PC-3 (cell line): Measurements from ENCODE around the gene CES4A. TPM values are rescaled to one million over a fixed set of nuclear protein-coding genes. Genes with fewer than 3 reads are reported as not detected.

Experiments
- ATAC-seq: fragments of 200-7000 bp; cut with Tn5 transposase; 2 replicates; pipeline ENCODE4 v1.9.1; 2020; ENCODE audit warnings: mild to moderate bottlenecking, moderate library complexity
- BruUV-seq: library from RNA; stranded (reverse); fragments of 400-500 nt; replicated peaks from 2 replicates; lab custom pipeline; 2021; lab: Mats Ljungman, UMichigan
- CTCF ChIA-PET: fragments of 300-600 bp; sonication (Branson Sonifier 250); formaldehyde crosslinking; loops from one replicate; lab custom pipeline; 2022; ENCODE audit warnings: antibody characterized with exemption; lab: Charles Lee
- POLR2A ChIA-PET: fragments of 300-600 bp; sonication (Branson Sonifier 250); formaldehyde crosslinking; loops from one replicate; lab custom pipeline; 2022; ENCODE audit warnings: antibody characterized with exemption; ENCODE audit not compliant: unreplicated experiment; lab: Charles Lee
- DNase-seq: peaks from one replicate; pipeline ENCODE4 v3.0.0-alpha.2; 2015
- H2AFZ ChIP-seq: fragments of 300-600 bp; sonication (generic); 2 replicates; pipeline ENCODE4 v1.6.0; 2016; ENCODE audit warnings: antibody characterized with exemption, low read length
- H3F3A ChIP-seq: fragments of 300-600 bp; sonication (generic); one replicate; pipeline ENCODE4 v1.6.0; 2017; ENCODE audit warnings: antibody characterized with exemption, low read length, control low read depth, mild to moderate bottlenecking; ENCODE audit not compliant: unreplicated experiment
- H3K27ac ChIP-seq: fragments of 300-600 bp; sonication (generic); 2 replicates; pipeline ENCODE4 v1.5.1; 2016; ENCODE audit warnings: mild to moderate bottlenecking, low read length
- H3K27me3 ChIP-seq: fragments of 300-600 bp; sonication (generic); 2 replicates; pipeline ENCODE4 v1.6.1; 2016; ENCODE audit warnings: low read length, mixed read lengths
- H3K36me3 ChIP-seq: fragments of 300-600 bp; sonication (generic); 2 replicates; pipeline ENCODE4 v1.6.1; 2016; ENCODE audit warnings: low read depth, mixed run types, low read length, mixed read lengths
- H3K4me1 ChIP-seq: fragments of 300-600 bp; sonication (generic); 2 replicates; pipeline ENCODE4 v1.5.1; 2016; ENCODE audit warnings: low read length; ENCODE audit not compliant: insufficient read depth
- H3K4me2 ChIP-seq: fragments of 300-600 bp; sonication (generic); 2 replicates; pipeline ENCODE4 v1.6.0; 2016; ENCODE audit warnings: low read length
- H3K4me3 ChIP-seq: fragments of 300-600 bp; sonication (generic); 2 replicates; pipeline ENCODE4 v1.5.1; 2016; ENCODE audit warnings: mild to moderate bottlenecking, low read length, mixed read lengths
- H3K79me2 ChIP-seq: fragments of 300-600 bp; sonication (generic); 2 replicates; pipeline ENCODE4 v1.6.1; 2017; ENCODE audit warnings: low read length, mixed read lengths
- H3K9ac ChIP-seq: fragments of 300-600 bp; sonication (generic); 2 replicates; pipeline ENCODE4 v1.6.0; 2016; ENCODE audit warnings: mild to moderate bottlenecking, low read length
- H3K9me2 ChIP-seq: fragments of 300-600 bp; sonication (generic); replicated peaks from 2 replicates; pipeline ENCODE4 v1.6.1; 2016; ENCODE audit warnings: mixed run types, low read length, mixed read lengths
- H3K9me3 ChIP-seq: fragments of 300-600 bp; sonication (generic); 2 replicates; pipeline ENCODE4 v1.6.1; 2016; ENCODE audit warnings: low read length, mixed read lengths
- H4K20me1 ChIP-seq: fragments of 300-600 bp; sonication (generic); 2 replicates; pipeline ENCODE4 v1.6.1; 2016; ENCODE audit warnings: low read length, mixed read lengths
- CTCF ChIP-seq: fragments of 300-600 bp; sonication (generic); conservative IDR thresholded peaks from 2 replicates; pipeline ENCODE4 v1.5.1; 2017; ENCODE audit warnings: antibody characterized with exemption, low read depth, mild to moderate bottlenecking, low read length
- EZH2 ChIP-seq: fragments of 300-600 bp; sonication (generic); IDR thresholded peaks from one replicate; pipeline ENCODE4 v1.6.1; 2017; ENCODE audit warnings: antibody characterized with exemption, mild to moderate bottlenecking, low read length; ENCODE audit not compliant: unreplicated experiment
- EZH2phosphoT487 ChIP-seq: fragments of 300-600 bp; sonication (generic); IDR thresholded peaks from 2 replicates; pipeline ENCODE4 v1.6.1; 2018; ENCODE audit warnings: mild to moderate bottlenecking, antibody characterized with exemption, low read length, borderline replicate concordance
- intact Hi-C: fragments of 100-400 bp; cut with micrococcal nuclease; formaldehyde crosslinking; loops from 2 replicates; pipeline ENCODE4 v1.9.0; 2023
- total RNA-seq: library from RNA; depleted of rRNA; stranded (reverse); fragments of >200 nt; gene quantifications from 2 replicates; pipeline ENCODE4 v1.2.3, GENCODE V29; 2014

The CES4A gene
- total RNA-seq, 1 experiment from 2014 or later, result 2.6 TPM

GRCh38 chr16:67034487-67034886 is 46.1 kb downstream of the CES4A start:
- ChIA-PET POLR2A (no interaction called here), CTCF (no interaction called here)
- TF ChIP-seq CTCF (no peak), EZH2 (no peak), EZH2phosphoT487 (no peak)
- ATAC-seq, result no peak
- intact Hi-C loops, result no loop called here
- no TSS peak for BruUV-seq
- Histone ChIP-seq H3F3A (no peaks in the 10 kb centered on the region), H3K27ac (no peak overlapping the region), H2AFZ (no peak overlapping the region), H3K4me3 (no peak overlapping the region), H3K36me3 (peaks cover 12% of the 10 kb centered on the region), H3K4me1 (peaks cover 4% of the 10 kb centered on the region; the same call in 1 of the 2 replicates), H3K27me3 (no peaks in the 10 kb centered on the region), H3K9ac (no peak overlapping the region), H3K4me2 (no peak overlapping the region), H3K79me2 (peaks cover 98% of the 10 kb centered on the region), H3K9me2 (no peaks in the 10 kb centered on the region), H3K9me3 (no peaks in the 10 kb centered on the region), H4K20me1 (peaks cover 4% of the 10 kb centered on the region; the same call in 1 of the 2 replicates)
- no peak for DNase-seq

GRCh38 chr16:67035364-67035763 is 47.0 kb downstream of the CES4A start:
- H3F3A ChIP-seq, result no peaks in the 10 kb centered on the region
- peaks cover 98% of the 10 kb centered on the region for H3K79me2 ChIP-seq
- H3K4me2 ChIP-seq, result no peak overlapping the region
- no peaks in the 10 kb centered on the region for H3K9me2 ChIP-seq
- H3K27me3 ChIP-seq, result no peaks in the 10 kb centered on the region
- no peak overlapping the region for H3K4me3 ChIP-seq
- no peak overlapping the region for H3K27ac ChIP-seq
- intact Hi-C loops, result no loop called here
- H3K9me3 ChIP-seq, result no peaks in the 10 kb centered on the region
- no TSS peak for BruUV-seq
- TF ChIP-seq CTCF, result no peak
- TF ChIP-seq EZH2, result no peak
- no peak for TF ChIP-seq EZH2phosphoT487
- H3K36me3 ChIP-seq, result peaks cover 12% of the 10 kb centered on the region
- peaks cover 4% of the 10 kb centered on the region; the same call in 1 of the 2 replicates for H4K20me1 ChIP-seq
- peaks cover 4% of the 10 kb centered on the region; the same call in 1 of the 2 replicates for H3K4me1 ChIP-seq
- ATAC-seq (no peak), DNase-seq (no peak)
- H3K9ac ChIP-seq, result no peak overlapping the region
- H2AFZ ChIP-seq, result no peak overlapping the region
- ChIA-PET POLR2A (no interaction called here), CTCF (interaction anchor here (0.6 kb wide), 1 partner anchor 533 kb away, joined by 3 read pairs; no protein-coding TSS in a partner anchor)

- H3K79me2 ChIP-seq, result peaks cover 98% of the 10 kb centered on the region
- DNase-seq (no peak), ATAC-seq (no peak)
- no peak for TF ChIP-seq CTCF
- no peak for TF ChIP-seq EZH2phosphoT487
- no peak for TF ChIP-seq EZH2
- no peaks in the 10 kb centered on the region for H4K20me1 ChIP-seq
- H3K27ac ChIP-seq, result no peak overlapping the region
- H3K9me2 ChIP-seq, result no peaks in the 10 kb centered on the region
- CTCF ChIA-PET, result no interaction called here
- no TSS peak for BruUV-seq
- no peaks in the 10 kb centered on the region for H3F3A ChIP-seq
- no peak overlapping the region for H3K4me3 ChIP-seq
- POLR2A ChIA-PET, result no interaction called here
- H2AFZ ChIP-seq, result no peak overlapping the region
- H3K4me2 ChIP-seq, result no peak overlapping the region
- H3K9ac ChIP-seq, result no peak overlapping the region
- no peaks in the 10 kb centered on the region for H3K27me3 ChIP-seq
- intact Hi-C loops, result no loop called here
- H3K36me3 ChIP-seq, result peaks cover 14% of the 10 kb centered on the region
- H3K9me3 ChIP-seq, result no peaks in the 10 kb centered on the region
- H3K4me1 ChIP-seq, result no peaks in the 10 kb centered on the region
Observed at GRCh38 chr16:67036323-67036741, 47.9 kb downstream of the CES4A start.
